Myocyte (in vitro differentiated cells): Measurements from ENCODE around the gene SRP72. TPM values are rescaled to one million over a fixed set of nuclear protein-coding genes. Genes with fewer than 3 reads are reported as not detected.
A peak's percentile ranks its signal among the peaks of the same experiment; 100 is the strongest.
"Not testable (repeated sequence)": the region's sequence is repeated elsewhere in the genome, so short reads cannot be mapped to it uniquely, and the experiment has no call there.

Experiments
- DNase-seq: peaks from one replicate; pipeline ENCODE4 v3.0.0-alpha.2; 2012; ENCODE audit warnings: low read depth
- polyA plus RNA-seq: library from polyadenylated mRNA; unstranded; fragments of >200 nt; gene quantifications from one replicate; pipeline ENCODE4 v1.2.1, GENCODE V29; 2012; ENCODE audit warnings: missing spikeins
- total RNA-seq: library from RNA; depleted of rRNA; stranded (reverse); fragments of >200 nt; gene quantifications from 2 replicates; pipeline ENCODE4 v1.2.3, GENCODE V29; 2014

Gene SRP72
- total RNA-seq: 52.3 and 68.5 TPM in 2 replicates
- polyA plus RNA-seq: 55.8 TPM

- DNase-seq: peak; percentile 85
Measured at GRCh38 chr4:56467284-56468096, at the start of gene SRP72. TSS of gene SRP72 (plus strand) at chr4:56467617. CDS start at chr4:56467636, 19 bp downstream.

- DNase-seq: no peak
Measured at GRCh38 chr4:56424176-56424575, 43.2 kb upstream of the SRP72 start.

- peak; percentile 49 for DNase-seq
Measured at GRCh38 chr4:56424697-56425514, 42.5 kb upstream of the SRP72 start.

- DNase-seq: no peak
Measured at GRCh38 chr4:56425518-56425917, 41.9 kb upstream of the SRP72 start.

- no peak for DNase-seq
Measured at GRCh38 chr4:56426273-56426672, 41.1 kb upstream of the SRP72 start.

GRCh38 chr4:56427179-56427578 is 40.2 kb upstream of the SRP72 start:
- DNase-seq: no peak

- DNase-seq: no peak
Measured at GRCh38 chr4:56430203-56430602, 37.2 kb upstream of the SRP72 start.

- DNase-seq: no peak
Measured at GRCh38 chr4:56433280-56433679, 34.1 kb upstream of the SRP72 start.

GRCh38 chr4:56434599-56435139 is 32.7 kb upstream of the SRP72 start:
- peak; percentile 54 for DNase-seq

- DNase-seq: peak; percentile 97
Measured at GRCh38 chr4:56435140-56435926, 32.1 kb upstream of the SRP72 start, which contains the start of gene PPAT. TSS of gene PPAT (minus strand) at chr4:56435615. CDS start at chr4:56435477, 138 bp downstream.

- no peak for DNase-seq
Measured at GRCh38 chr4:56438766-56439165, 28.7 kb upstream of the SRP72 start.

GRCh38 chr4:56440983-56441382 is 26.4 kb upstream of the SRP72 start:
- no peak for DNase-seq

- DNase-seq: no peak
Measured at GRCh38 chr4:56444719-56445118, 22.7 kb upstream of the SRP72 start.

GRCh38 chr4:56445699-56446098 is 21.7 kb upstream of the SRP72 start:
- no peak for DNase-seq

GRCh38 chr4:56448301-56448700 is 19.1 kb upstream of the SRP72 start:
- DNase-seq: peak; percentile 45

- not testable (repeated sequence) for DNase-seq
Measured at GRCh38 chr4:56449475-56449874, 17.9 kb upstream of the SRP72 start.

- DNase-seq: no peak
Measured at GRCh38 chr4:56450342-56450741, 17.1 kb upstream of the SRP72 start.

- DNase-seq: no peak
Measured at GRCh38 chr4:56460085-56460484, 7.3 kb upstream of the SRP72 start.

- DNase-seq: no peak
Measured at GRCh38 chr4:56462157-56462556, 5.3 kb upstream of the SRP72 start.

- no peak for DNase-seq
Measured at GRCh38 chr4:56463711-56464110, 3.7 kb upstream of the SRP72 start.

- no peak for DNase-seq
Measured at GRCh38 chr4:56464581-56464980, 2.8 kb upstream of the SRP72 start.
